Measurements from ENCODE around the gene ITPR3. TPM values are rescaled to one million over a fixed set of nuclear protein-coding genes. Genes with fewer than 3 reads are reported as not detected.

The ITPR3 gene
- total RNA-seq, 2 experiments from 2014 or later = 54.2 to 55.1 TPM

DNA sequence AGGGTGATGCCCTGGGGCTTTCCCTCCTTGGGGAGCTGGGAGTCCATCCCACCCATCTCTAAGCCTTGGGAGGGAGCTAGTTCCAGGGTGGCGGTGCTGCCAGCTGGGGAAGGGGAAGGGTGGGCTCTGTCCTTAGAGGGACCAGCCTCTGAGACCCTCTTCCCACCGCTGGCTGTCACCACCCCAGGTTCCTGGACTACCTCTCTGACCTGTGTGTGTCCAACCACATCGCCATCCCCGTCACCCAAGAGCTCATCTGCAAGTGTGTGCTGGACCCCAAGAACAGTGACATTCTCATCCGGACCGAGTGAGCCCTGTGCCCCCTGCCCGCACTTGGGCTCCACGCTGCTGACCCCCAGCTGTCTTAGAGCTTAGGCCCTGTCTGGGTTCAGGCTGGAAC, 47.2 kb downstream of the ITPR3 start:
- CTCF ChIA-PET = interaction anchor here (0.6 to 3.0 kb wide), 5 partner anchors 32 to 83 kb away, joined by 3 to 12 read pairs (median 4); partner anchors contain the start of gene UQCC2
- H3K9me3 Mint-ChIP-seq = no peaks in the 10 kb centered on the region
- peaks cover 58% of the 10 kb centered on the region for H3K36me3 Mint-ChIP-seq (ENCODE audit: low read depth)
- peak overlapping the region; percentile 90 for H3K27ac Mint-ChIP-seq
- H3K27me3 Mint-ChIP-seq = no peaks in the 10 kb centered on the region
- no peak overlapping the region for H3K4me3 Mint-ChIP-seq
- DNase-seq = no peak
- H3K4me1 Mint-ChIP-seq = peaks cover 21% of the 10 kb centered on the region
- POLR2A ChIA-PET = interaction anchor here (1.1 to 2.2 kb wide), 8 partner anchors 9 to 48 kb away, joined by 3 to 13 read pairs (median 6); partner anchors contain the start of genes ITPR3 and UQCC2

DNA sequence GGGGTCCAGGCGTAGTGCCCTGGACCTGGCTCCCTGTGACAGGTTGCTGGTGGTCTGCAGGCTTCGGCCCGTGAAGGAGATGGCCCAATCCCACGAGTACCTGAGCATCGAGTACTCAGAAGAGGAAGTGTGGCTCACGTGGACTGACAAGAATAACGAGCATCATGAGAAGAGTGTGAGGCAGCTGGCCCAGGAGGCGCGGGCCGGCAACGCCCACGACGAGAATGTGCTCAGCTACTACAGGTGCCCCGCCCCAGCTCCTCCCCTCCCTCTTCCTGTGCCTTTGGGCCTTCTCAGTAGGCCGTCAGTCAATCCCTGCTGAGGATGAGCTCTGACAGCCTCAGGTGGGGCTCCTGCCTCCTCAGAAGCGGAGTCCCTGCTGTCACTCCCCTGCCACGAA, 47.8 kb downstream of the ITPR3 start:
- H3K27ac Mint-ChIP-seq = peak overlapping the region; percentile 90
- peaks cover 58% of the 10 kb centered on the region for H3K36me3 Mint-ChIP-seq (ENCODE audit: low read depth)
- peaks cover 21% of the 10 kb centered on the region for H3K4me1 Mint-ChIP-seq
- no peaks in the 10 kb centered on the region for H3K27me3 Mint-ChIP-seq
- peak; percentile 84 for DNase-seq
- ChIA-PET CTCF (interaction anchor here (0.6 to 3.0 kb wide), 9 partner anchors 14 to 83 kb away, joined by 3 to 12 read pairs (median 4); partner anchors contain the start of gene UQCC2), POLR2A (interaction anchor here (0.6 to 2.2 kb wide), 12 partner anchors 9 to 370 kb away, joined by 3 to 13 read pairs (median 3); partner anchors contain the start of genes BAK1, ITPR3 and UQCC2)
- H3K4me3 Mint-ChIP-seq = no peak overlapping the region
- no peaks in the 10 kb centered on the region for H3K9me3 Mint-ChIP-seq

DNA sequence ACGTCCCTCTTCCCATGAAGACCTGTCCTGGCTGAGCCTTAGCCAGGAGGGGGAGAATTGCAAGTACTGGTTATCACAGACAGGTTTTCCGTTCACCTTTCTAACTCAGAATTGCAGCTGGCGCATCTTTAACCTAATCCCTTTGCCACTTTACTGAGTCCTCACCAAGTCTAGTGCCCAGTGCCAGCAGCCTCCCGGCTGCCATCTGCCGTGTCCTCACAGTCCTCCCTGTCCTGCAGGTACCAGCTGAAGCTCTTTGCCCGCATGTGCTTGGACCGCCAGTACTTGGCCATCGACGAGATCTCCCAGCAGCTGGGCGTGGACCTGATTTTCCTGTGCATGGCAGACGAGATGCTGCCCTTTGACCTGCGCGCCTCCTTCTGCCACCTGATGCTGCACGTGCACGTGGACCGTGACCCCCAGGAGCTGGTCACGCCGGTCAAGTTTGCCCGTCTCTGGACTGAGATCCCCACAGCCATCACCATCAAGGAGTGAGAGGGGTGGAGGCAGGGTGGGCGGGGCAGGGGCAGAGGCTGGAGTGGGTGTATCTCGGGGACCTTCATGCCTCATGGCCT, 49.1 kb downstream of the ITPR3 start:
- Mint-ChIP-seq H3K27me3 (no peaks in the 10 kb centered on the region), H3K36me3 (ENCODE audit: low read depth) (peaks cover 58% of the 10 kb centered on the region), H3K4me3 (no peak overlapping the region), H3K9me3 (no peaks in the 10 kb centered on the region), H3K4me1 (peaks cover 21% of the 10 kb centered on the region), H3K27ac (peak overlapping the region; percentile 49)
- CTCF ChIA-PET = interaction anchor here (1.0 to 3.0 kb wide), 2 partner anchors 78 to 85 kb away, joined by 3 to 12 read pairs; no protein-coding TSS in a partner anchor
- no peak for DNase-seq
- POLR2A ChIA-PET = interaction anchor here (1.0 to 2.2 kb wide), 5 partner anchors 11 to 371 kb away, joined by 3 to 13 read pairs (median 7); partner anchors contain the start of gene ITPR3

DNA sequence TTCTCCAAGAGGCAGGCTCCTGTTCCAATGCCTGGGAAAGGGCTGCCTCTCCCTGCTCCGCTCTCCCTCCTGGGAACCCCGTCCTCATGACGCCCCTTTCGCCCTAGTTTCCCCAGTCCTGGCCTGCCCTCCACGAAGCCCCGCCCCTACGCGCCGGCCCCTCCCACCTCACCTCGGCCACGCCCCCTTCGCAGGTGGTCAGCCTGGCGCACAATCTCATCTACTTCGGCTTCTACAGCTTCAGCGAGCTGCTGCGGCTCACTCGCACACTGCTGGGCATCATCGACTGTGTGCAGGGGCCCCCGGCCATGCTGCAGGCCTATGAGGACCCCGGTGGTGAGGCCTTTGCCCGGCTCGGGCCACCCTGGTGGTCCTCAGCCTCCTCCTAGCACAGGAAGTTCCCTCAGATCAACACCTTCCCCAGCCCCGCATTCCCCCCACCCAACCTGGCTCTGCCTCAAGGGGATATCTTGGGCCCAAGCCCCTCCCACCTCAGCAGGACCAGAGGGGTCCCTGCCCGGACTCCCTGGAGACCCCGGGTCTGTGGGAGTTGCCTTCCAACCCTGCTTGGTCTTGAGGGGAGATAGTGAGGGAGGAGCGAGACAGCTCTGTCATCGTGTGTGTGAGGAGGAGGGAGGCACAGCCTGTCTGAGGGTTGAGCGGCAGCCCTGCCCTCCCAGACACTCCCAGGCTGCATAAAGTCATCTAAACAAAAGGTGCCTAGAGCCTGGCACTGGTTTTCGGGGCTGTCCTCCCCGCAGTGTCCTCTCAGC, 50.0 kb downstream of the ITPR3 start:
- no peak for DNase-seq
- H3K4me1 Mint-ChIP-seq = peaks cover 21% of the 10 kb centered on the region
- H3K27ac Mint-ChIP-seq = no peak overlapping the region
- no peaks in the 10 kb centered on the region for H3K27me3 Mint-ChIP-seq
- no peaks in the 10 kb centered on the region for H3K9me3 Mint-ChIP-seq
- H3K4me3 Mint-ChIP-seq = no peak overlapping the region
- CTCF ChIA-PET = no interaction called here
- H3K36me3 Mint-ChIP-seq (ENCODE audit: low read depth) = peaks cover 62% of the 10 kb centered on the region
- POLR2A ChIA-PET = interaction anchor here (1.5 kb wide), 1 partner anchor 32 kb away, joined by 7 read pairs; no protein-coding TSS in a partner anchor

GRCh38 chr6:33671744-33672072, 50.6 kb downstream of the ITPR3 start:
- peak overlapping the region; percentile 42 for H3K27ac Mint-ChIP-seq
- peaks cover 21% of the 10 kb centered on the region for H3K4me1 Mint-ChIP-seq
- CTCF ChIA-PET = no interaction called here
- no peaks in the 10 kb centered on the region for H3K27me3 Mint-ChIP-seq
- H3K4me3 Mint-ChIP-seq = no peak overlapping the region
- peaks cover 62% of the 10 kb centered on the region for H3K36me3 Mint-ChIP-seq (ENCODE audit: low read depth)
- POLR2A ChIA-PET = no interaction called here
- H3K9me3 Mint-ChIP-seq = no peaks in the 10 kb centered on the region
- no peak for DNase-seq

GRCh38 chr6:33672808-33673207, 51.7 kb downstream of the ITPR3 start:
- ChIA-PET POLR2A (interaction anchor here (1.4 kb wide), 1 partner anchor 18 kb away, joined by 3 read pairs; no protein-coding TSS in a partner anchor), CTCF (no interaction called here)
- Mint-ChIP-seq H3K4me3 (no peak overlapping the region), H3K27ac (no peak overlapping the region), H3K4me1 (peaks cover 21% of the 10 kb centered on the region), H3K27me3 (no peaks in the 10 kb centered on the region), H3K9me3 (no peaks in the 10 kb centered on the region), H3K36me3 (ENCODE audit: low read depth) (peaks cover 70% of the 10 kb centered on the region)
- DNase-seq = no peak

DNA sequence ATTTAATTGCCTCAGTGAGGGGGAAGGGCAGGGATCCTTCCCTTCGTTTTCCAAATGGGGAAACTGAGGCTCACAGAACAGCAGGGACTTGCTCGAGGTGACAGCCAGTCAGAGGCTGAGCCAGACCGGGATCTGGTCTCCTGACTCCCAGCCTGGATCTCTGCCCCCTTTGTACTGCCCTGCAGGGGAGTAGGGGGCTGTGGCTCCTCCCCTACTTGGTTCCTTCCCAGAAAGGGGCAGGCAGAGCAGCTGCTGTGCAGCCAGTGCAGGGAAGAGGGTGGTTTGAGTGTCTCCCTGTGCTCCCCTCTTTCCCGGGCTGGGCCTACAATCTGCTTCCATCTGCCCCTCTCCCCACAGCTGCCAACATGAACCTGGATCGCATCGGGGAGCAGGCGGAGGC, 52.7 kb downstream of the ITPR3 start:
- peaks cover 69% of the 10 kb centered on the region for H3K36me3 Mint-ChIP-seq (ENCODE audit: low read depth)
- H3K27ac Mint-ChIP-seq = no peak overlapping the region
- no peaks in the 10 kb centered on the region for H3K27me3 Mint-ChIP-seq
- CTCF ChIA-PET = no interaction called here
- POLR2A ChIA-PET = no interaction called here
- peaks cover 11% of the 10 kb centered on the region for H3K4me1 Mint-ChIP-seq
- H3K4me3 Mint-ChIP-seq = no peak overlapping the region
- DNase-seq = no peak
- H3K9me3 Mint-ChIP-seq = no peaks in the 10 kb centered on the region

GRCh38 chr6:33675968-33676367, 54.8 kb downstream of the ITPR3 start:
- POLR2A ChIA-PET = interaction anchor here (1.0 to 1.1 kb wide), 2 partner anchors 26 to 43 kb away, joined by 3 read pairs; no protein-coding TSS in a partner anchor
- Mint-ChIP-seq H3K36me3 (ENCODE audit: low read depth) (peaks cover 72% of the 10 kb centered on the region), H3K4me3 (no peak overlapping the region), H3K27me3 (no peaks in the 10 kb centered on the region), H3K27ac (no peak overlapping the region), H3K4me1 (no peaks in the 10 kb centered on the region), H3K9me3 (no peaks in the 10 kb centered on the region)
- DNase-seq = no peak
- CTCF ChIA-PET = no interaction called here

DNA sequence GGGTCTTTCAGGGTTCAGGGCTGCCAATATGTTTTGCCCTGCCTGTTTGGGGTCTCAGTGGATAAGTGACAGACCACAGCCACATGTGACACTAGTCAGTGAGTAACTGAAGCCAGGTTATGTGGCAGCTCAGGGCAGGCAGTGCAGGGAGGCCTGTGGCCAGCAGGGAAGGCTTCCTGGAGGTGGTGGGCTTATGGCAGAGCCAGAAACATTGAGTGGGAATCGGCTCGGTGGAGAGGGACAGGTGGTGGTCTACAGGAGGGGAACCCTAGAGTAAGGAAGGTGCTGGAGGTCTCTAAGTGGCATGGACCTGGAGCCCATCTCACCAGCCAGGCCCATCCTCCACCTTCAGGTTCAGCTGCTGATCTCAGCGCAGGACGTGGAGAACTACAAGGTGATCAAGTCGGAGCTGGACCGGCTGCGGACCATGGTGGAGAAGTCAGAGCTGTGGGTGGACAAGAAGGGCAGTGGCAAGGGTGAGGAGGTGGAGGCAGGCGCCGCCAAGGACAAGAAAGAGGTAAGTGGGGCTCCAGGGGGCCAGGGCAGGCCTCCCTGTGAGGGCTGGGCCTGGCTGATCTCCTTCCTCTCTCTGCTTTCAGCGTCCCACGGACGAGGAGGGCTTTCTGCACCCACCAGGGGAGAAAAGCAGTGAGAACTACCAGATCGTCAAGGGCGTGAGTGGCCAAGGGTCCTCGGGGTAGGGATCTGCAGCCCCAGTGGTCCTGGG, 55.5 kb downstream of the ITPR3 start:
- Mint-ChIP-seq H3K4me3 (no peak overlapping the region), H3K36me3 (ENCODE audit: low read depth) (peaks cover 72% of the 10 kb centered on the region), H3K9me3 (no peaks in the 10 kb centered on the region), H3K4me1 (peaks cover 6% of the 10 kb centered on the region), H3K27me3 (no peaks in the 10 kb centered on the region), H3K27ac (no peak overlapping the region)
- ChIA-PET CTCF (no interaction called here), POLR2A (interaction anchor here (1.0 to 1.1 kb wide), 2 partner anchors 27 to 44 kb away, joined by 3 read pairs; no protein-coding TSS in a partner anchor)
- no peak for DNase-seq

- ChIA-PET CTCF (no interaction called here), POLR2A (no interaction called here)
- no peaks in the 10 kb centered on the region for H3K27me3 Mint-ChIP-seq
These were observed 56.1 kb downstream of the ITPR3 start for GRCh38 chr6:33677143-33677660.

GRCh38 chr6:33677689-33678088, 56.6 kb downstream of the ITPR3 start:
- H3K27me3 Mint-ChIP-seq = no peaks in the 10 kb centered on the region
- H3K36me3 Mint-ChIP-seq (ENCODE audit: low read depth) = peaks cover 73% of the 10 kb centered on the region
- no peak overlapping the region for H3K27ac Mint-ChIP-seq
- no peaks in the 10 kb centered on the region for H3K9me3 Mint-ChIP-seq
- ChIA-PET POLR2A (interaction anchor here (1.0 kb wide), 1 partner anchor 9 kb away, joined by 3 read pairs; no protein-coding TSS in a partner anchor), CTCF (no interaction called here)
- no peak overlapping the region for H3K4me3 Mint-ChIP-seq
- peaks cover 12% of the 10 kb centered on the region for H3K4me1 Mint-ChIP-seq
- DNase-seq = no peak

More at GRCh38 chr6:33677143-33677660, 56.1 kb downstream of the ITPR3 start:
- Mint-ChIP-seq H3K9me3 (no peaks in the 10 kb centered on the region), H3K4me3 (no peak overlapping the region), H3K27ac (no peak overlapping the region), H3K36me3 (ENCODE audit: low read depth) (peaks cover 68% of the 10 kb centered on the region), H3K4me1 (peaks cover 7% of the 10 kb centered on the region)
- DNase-seq = no peak

- H3K27me3 Mint-ChIP-seq = no peaks in the 10 kb centered on the region
- no peak overlapping the region for H3K27ac Mint-ChIP-seq
- peaks cover 19% of the 10 kb centered on the region for H3K4me1 Mint-ChIP-seq
- DNase-seq = no peak
- ChIA-PET CTCF (no interaction called here), POLR2A (interaction anchor here (1.0 kb wide), 1 partner anchor 10 kb away, joined by 3 read pairs; no protein-coding TSS in a partner anchor)
- no peak overlapping the region for H3K4me3 Mint-ChIP-seq
- peaks cover 79% of the 10 kb centered on the region for H3K36me3 Mint-ChIP-seq (ENCODE audit: low read depth)
- no peaks in the 10 kb centered on the region for H3K9me3 Mint-ChIP-seq
These were observed 57.3 kb downstream of the ITPR3 start for GRCh38 chr6:33678233-33678931.
